CD4-positive, alpha-beta T cell treated with Interleukin-17A for 1 hour (primary cell): ENCODE data around the gene PGM2.
"Not testable (repeated sequence)": the region's sequence is repeated elsewhere in the genome, so short reads cannot be mapped to it uniquely, and the experiment has no call there.

ENCODE experiments used
- DNase-seq: peaks from one replicate; pipeline ENCODE4 v3.0.0-alpha.2; 2020

PGM2 gene

DNA sequence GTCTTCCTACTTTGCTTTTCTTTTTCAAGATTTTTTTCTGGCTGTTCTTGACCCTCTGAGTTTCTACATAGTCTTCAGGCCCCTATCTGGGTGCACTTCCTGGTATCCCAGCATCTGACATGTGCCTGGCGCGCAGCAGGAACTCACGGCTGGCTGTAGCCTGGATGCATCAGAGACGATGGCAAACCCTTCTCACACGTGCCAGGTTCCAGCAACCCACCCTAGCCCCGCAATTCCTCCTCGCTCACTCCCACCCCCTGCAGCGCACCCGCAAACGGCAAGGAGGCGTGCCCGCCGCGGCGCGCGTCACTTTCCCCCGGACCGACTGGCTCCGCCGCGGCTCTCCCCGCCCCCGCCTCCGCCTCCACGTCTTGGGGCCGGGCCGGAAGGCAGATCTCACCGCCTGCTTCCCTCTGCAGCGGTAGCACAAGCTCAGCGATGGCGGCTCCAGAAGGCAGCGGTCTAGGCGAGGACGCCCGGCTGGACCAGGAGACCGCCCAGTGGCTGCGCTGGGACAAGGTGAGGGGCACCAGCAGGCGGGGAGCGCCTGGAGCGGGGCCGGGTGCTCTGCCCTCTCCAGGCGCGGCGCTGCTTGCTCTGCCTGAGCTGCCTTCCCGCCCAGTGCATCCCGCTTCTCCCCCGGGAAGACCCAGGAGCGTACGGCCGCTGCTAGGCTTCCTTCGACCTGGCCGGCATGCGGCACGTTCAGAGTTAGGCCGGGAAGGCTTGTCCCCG lies at the start of gene PGM2:
Gene PGM2, plus strand, starts transcription at position 392 of the 735 bp plus-strand sequence. Its CDS starts 47 bp downstream, at position 439.
- peak; percentile 88 for DNase-seq

DNA sequence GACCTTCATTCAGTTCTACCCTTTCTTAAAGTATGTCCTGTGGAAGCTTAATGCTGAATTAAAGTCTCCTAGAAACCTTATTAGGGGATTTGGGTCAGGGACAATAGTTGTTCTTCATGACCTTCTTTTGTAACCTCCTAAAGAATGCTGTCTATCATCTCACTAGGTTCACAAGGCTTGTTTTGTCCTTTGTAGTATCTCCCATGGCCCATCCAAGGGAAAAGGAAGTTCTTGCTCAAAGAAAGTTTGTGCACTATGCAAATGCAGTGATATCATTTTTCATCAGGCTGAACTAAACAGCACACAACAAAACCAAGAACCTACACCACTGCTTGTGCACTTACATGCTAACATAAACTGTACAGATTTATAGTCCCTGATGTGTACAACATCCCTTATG lies 46.6 kb upstream of the PGM2 start:
- DNase-seq, result no peak

DNA sequence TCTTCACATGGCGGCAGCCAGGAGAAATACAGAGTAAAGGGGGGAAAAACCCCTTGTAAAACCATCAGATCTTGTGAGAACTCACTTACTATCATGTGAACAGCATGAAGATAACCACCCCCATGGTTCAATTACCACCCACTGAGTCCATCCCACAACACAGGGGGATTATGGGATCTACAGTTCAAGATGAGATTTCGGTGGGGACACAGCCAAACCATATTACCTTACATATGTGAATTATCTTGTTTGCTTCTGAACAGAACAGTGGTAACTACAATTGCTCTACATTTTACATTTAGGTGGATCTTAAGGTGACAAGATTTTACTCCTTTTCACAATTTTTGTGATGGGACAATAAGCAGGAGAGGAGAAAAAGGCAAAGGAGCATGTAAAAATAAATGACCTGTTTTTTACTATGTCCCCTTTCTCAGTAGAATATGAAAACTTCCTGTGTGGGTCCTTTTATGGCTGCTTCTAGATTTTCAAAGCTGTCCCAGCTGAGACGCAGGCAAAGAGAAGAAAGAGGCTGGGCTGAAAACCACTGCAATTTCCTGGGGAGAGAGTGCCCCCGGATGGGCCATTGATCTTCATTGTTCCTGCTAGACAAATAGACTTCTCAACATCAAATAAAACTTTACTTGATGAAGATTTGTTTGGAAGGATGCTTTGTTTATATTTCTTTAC lies 45.9 kb upstream of the PGM2 start:
- DNase-seq, result peak; percentile 74

DNA sequence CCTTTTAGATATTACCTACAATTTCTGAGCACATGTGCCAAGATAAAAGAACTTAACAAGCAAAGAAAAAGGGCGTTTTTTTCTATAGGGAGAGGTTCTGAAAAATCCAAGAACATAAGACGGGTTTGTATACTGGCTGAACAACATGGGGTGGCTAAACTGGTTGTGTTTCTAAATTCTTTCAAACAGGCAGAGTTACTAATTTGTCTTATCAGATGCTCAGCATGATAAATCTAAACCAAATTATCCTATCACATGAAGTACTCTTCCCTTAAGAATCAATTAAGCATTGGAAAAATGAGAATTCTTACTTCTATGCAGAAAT lies 45.4 kb upstream of the PGM2 start:
- no peak for DNase-seq

DNA sequence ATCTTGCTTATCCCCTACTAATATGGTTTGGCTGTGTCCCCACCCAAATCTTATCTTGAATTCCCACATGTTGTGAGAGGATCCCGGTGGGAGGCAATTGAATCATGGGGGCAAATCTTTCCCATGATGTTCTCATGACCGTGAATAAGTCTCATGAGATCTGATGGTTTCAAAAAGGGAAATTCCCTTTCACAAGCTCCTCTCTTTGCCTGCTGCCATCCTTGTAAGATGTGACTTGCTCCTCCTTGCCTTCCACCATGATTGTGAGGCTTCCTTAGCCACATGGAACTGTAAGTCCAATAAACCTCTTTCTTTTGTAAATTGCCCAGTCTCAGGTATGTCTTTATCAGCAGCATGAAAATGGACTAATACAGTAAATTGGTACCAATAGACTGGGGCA lies 40.2 kb upstream of the PGM2 start:
- not testable (repeated sequence) for DNase-seq

DNA sequence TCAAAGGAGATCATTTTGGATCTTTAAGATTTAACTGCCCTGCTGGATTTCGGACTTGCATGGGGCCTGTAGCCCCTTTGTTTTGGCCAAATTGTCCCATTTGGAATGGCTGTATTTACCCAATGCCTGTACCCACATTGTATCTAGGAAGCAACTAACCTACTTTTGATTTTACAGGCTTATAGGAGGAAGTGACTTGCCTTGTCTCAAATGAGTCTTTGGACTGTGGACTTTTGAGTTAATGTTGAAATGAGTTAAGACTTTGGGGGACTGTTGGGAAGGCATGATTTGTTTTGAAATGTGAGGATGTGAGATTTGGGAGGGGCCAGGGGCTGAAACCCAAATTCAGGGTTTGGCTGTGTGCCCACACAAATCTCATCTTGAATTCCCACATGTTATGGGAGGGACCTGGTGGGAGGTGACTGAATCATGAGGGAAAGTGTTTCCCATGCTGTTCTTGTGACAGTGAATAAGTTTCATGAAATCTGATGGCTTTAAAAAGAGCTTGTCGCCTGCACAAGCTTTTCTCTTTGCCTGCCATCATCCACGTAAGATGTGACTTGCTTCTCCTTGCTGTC lies 38.5 kb upstream of the PGM2 start:
- not testable (repeated sequence) for DNase-seq

DNA sequence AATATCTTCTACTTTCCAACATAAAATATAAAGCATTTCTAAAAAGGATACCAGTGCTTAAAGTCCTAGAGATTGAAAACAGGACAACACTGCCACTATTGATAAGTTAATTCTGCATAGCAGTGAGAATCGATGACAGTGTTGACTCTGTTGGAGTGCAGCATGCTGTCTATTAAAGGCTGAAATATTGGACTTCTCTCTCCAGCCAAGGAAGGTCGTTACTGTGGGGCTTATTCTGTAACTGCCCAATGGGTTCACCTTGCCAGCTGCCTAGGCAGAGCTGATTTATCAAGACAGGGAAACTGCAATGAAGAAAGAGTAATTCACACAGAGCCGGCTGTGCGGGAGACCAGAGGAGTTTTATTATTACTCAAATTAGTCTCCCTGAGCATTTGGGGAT lies 37.7 kb upstream of the PGM2 start:
- DNase-seq, result no peak

DNA sequence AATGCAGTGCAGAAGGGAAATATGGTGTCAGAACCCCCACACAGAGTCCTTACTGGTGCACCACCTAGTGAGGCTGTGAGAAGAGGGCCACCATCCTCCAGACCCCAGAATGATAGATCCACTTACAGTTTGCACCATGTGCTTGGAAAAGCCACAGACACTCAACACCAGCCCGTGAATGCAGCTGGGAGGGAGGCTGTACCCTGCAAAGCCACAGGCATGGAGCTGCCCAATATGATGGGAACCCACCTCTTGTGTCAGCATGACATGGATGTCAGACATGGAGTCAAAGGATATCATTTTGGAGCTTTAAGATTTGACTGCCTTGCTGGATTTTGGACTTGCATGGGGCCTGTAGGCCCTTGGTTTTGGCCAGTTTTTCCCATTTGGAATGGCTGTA lies 34.2 kb upstream of the PGM2 start:
- no peak for DNase-seq

DNA sequence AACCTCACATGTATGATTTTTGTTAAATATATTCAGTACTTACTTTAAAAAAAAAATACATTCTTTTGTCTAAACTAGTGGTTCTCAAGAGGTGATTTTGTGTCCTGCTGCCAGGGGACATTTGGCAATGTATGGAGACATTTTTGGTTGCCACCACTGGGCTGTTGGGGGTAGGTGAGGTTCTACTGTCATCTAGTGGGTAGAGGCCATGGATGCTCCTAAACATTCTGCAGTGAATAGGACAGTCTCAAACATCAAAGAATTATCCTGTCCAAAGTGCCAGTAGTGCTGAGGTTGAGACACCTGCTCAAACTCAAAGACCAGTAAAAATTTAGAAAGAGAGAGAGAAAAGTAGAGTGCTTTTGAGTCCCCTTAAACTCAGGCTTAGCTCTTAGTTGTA lies 32.9 kb upstream of the PGM2 start:
- DNase-seq, result peak; percentile 33

DNA sequence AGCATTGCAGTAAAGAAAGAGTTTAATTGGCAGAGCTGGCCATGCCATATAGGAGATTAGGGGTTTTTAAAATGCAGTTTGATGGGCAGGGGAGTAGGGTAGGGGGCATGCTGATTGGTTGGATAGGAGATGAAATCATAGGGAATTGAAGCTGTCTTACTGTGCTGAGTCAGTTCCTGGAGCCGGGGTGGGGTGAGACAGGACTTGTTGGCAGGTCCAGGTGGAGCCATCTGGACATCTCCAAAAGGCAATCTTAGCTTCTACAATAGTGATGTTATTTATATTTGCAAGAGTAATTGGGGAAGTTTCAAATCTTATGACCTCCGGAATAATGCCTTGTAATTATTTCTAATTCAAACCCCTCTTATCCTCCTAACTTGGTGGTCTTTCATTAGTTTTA lies 32.4 kb upstream of the PGM2 start:
- DNase-seq, result no peak

DNA sequence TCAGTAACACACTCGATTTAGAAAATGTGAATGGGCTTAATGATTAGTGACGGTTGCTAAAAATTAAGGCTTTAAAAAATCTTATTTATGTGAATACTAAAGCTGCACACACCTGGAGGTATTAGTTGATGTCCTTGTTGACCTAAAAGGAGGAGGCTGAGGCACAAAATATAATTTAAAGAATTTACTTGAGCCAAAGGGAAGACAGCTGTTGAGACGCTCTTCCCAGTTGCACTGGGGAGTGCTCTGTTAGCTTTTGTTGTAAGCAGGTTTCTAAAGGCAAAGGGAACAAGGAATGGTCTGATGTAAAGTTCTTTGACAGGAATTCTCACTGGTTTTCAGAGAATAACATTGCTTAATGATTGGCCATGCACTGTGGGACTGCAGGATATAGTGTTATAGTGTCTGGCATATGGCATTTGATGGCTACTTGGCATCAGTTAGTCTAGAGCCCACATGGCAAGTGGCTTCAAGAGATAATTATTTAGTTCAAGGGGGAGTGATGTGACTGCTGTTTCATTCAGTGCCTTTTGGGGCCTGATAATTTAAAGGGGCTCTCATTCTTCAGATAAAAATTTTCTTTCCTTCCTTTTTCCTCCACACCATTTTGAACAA lies 30.8 kb upstream of the PGM2 start:
- DNase-seq, result no peak

DNA sequence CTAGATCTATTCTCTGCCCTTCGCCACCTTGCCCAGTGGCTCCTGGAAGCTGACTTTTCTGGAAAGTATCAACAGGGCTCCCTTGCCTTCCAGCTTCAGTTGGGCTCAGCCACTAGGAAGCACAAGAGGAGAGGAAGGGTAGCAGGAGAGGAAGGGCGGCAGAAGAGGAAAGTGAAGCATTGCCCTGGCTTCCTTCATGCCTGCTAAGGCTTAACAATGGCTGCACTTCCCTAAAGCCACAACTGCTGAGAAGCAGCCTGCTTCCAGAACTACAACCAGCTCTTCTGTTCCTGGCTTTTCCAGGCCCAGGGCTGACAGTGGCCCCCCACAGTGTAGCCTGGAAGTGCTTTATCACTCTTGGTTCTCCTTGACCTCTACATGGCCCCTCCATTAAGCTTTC lies 29.1 kb upstream of the PGM2 start:
- DNase-seq, result no peak

DNA sequence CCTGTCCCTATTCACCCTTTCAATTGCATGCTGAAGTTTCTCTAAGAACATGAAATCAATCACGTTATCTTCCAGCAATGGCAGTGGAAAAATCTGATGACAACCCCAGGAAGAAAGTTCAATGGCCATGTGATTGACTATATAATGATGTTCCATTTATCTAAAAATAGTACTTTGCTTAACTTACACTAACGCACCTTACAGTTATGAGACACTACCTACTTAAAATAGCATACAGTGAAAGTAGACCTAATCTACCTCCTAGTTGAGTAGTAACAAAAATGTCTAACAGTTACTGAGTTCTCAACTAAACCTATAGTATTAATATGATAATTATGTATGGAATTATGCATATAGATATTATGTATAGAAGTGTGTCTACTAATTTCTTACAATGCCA lies 28.6 kb upstream of the PGM2 start:
- DNase-seq, result no peak

DNA sequence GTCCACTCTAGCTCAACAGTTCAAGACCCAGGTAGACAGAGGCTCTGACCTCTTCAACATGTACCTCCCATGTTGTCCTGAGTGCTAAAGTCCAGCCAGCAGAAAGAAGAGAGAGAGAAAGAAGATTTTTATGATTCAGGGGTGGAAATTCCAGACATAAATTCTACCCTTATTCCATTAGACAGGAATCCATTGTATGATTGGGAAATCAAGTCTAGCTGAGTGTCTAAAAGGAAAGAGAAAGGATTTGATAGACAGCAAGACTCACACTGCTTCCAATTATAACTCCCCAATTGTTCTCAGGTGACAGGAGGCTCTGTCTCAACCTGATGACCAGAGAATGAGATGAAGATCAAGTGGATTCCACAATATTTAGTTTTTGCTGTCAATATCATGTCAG lies 27.9 kb upstream of the PGM2 start:
- no peak for DNase-seq

DNA sequence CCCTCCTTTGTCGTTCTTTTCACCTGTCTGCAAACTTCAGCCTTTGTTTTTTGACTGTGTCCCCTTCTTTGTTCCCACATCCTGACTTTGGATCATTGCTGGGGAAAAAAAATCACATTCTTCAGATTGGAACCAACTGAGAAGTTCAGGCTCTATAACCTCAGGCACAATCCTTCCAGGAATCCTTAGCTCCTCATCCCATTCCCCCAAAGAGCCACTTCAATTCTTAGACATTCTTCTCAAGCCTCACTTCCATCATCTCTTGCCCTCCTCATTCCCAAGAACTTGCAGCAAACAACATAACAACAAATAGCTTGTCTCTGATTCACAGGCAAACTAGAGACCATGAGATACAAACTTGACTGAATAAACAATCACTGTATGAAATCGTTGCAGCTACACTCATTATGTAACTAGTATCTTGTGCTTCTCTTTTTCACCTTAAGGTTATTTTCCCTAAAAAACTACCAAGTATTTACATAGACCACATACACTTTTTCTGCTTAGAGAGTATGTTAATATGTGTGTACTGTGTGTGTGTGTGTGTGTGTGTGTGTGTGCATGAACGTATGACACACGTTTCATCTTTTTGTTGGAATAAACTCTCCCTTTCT lies 26.4 kb upstream of the PGM2 start:
- DNase-seq, result no peak

DNA sequence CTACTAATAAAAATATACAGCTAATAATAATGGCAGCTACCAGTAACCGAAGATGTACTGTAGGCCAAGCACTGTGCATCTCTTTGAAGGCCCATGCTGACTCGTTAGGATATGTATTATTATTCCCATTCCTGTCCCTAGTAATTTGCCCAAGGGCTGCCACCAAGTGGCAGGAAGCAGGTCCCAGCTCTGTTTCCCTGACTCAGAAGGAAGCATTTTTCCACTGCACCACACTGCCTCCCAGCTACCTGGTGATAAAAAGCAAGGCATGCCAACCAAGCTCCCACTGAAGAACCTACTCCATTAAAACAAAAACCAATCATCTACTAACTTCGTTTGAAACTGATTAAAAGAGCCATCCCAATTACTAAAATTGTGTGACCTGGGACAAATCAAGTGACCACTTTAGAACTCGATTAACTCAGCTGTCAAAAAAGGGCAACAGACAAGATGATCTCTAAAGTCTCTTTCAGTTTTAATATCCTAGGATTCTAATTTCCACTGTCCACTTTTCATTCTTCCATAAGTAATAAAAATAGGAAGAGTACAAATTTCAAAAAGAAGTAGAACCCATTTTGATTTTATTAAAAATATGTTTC lies 24.3 kb upstream of the PGM2 start:
- no peak for DNase-seq

DNA sequence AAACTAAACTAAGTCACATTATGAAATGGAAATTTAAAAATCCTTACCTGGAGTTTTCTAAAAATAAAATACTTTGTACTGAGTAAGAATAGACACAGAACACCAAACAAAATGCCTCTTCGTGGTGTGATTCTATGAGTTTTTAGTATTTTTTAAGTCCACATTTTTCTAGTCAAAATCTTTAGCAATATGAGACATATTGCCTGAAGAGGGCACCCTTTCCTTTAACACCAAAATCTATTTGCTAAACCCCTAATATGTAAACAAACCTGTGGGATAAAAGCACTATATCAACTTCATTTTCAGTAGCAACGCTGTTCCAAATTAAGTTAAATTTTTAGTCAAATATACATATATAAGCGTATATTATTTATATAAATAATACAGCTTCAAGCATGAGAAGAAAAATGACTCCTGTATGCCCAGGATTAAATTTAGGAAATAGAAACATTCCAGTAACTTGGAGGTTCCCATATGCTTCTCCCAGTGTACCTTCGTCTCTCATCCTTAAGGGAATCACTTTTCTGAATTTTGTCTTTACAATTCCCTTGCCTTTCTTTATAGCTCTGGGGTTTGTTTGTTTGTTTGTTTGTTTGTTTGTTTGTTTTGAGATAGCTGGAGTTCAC lies 23.0 kb upstream of the PGM2 start:
- peak; percentile 75 for DNase-seq

DNA sequence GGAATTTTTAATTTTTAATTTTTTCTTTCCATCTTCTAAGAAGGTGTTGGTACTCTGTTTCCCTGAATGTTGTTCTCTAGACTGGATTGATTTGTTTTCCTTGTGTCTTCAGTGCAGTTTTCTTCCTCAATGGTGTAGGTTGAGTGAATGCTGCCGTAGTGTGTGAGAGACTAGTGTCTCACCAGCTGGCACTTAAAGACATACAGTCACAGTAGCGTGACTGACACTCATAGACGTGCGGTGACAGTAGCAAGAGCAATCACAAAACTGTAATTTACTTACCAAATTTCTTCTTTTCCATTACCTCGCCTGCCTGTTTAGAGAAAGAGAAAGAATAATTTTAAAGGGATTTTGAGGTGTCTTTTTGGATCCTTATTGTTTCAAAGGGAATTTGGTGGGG lies 21.4 kb upstream of the PGM2 start:
- no peak for DNase-seq

DNA sequence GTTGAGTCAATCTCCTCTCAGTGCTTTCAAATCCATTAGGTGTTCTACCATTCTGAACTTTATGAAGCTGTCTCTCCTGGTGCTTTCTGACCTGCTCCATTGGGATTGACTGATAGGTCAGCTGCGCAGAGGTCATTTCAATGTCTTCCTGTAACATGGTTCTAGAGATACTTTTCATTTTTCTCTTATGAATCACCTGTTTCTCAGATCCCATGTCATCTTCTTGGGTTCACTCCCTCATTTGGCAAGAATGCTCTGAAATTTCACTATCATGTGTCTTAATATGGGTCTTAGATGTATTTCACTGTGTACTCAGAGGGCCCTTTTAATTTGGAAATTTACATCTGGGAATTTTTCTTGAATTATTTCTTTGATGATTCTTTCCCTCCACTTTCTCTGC lies 13.8 kb upstream of the PGM2 start:
- no peak for DNase-seq

DNA sequence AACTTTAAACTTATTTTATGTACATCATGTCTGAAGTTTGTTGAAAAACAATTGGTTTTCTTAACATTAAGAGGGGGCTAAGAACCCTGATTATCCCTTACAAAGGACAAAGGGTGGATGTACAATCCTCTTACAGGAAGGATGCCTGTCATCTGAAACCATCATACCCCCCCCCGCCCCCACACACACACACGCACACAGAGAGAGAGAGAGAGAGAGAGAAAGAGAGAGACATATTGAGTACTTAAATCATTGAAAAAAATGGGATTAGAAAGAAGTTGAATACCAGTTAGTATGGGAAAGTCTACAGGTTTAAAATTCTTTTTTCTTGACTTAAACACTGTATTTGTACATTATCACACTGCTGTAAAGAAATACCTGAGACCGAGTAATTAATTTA lies 10.9 kb upstream of the PGM2 start:
- DNase-seq, result peak; percentile 16

DNA sequence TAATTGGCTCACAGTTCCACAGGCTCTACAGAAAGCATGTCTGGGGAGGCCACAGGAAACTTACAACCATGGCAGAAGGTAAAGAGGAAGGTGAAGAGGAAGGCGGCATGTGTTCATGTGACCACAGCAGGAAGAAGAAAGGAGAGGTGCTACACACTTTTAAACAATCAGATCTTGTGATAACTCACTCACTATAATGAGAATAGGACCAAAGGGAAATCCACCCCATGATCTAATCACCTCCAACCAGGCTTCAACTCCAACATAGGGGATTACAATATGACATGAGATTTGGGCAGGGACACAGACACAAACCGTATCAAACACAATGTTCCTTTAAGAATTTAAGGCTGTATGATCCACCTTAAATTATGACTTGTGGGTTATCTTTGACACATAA lies 10.5 kb upstream of the PGM2 start:
- peak; percentile 66 for DNase-seq

DNA sequence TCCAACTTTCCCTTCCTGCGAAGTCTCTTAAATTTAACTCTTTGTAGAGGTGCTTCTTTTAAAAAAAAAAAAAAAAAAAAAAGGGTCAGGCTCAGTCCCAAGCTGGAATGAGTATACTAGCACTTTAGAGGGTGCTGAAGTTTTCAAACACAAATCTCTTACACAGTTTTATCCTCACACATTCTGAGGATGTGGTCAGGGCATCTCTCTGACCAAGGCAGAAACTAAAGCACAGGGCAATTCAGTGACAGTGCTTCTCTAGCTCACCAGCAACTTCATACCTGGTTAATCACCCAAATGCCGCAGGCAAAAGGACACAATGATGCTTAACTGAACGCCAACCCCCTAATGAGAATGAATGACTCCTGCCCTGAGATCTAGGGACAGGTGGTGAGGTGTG lies 9.8 kb upstream of the PGM2 start:
- DNase-seq, result no peak

DNA sequence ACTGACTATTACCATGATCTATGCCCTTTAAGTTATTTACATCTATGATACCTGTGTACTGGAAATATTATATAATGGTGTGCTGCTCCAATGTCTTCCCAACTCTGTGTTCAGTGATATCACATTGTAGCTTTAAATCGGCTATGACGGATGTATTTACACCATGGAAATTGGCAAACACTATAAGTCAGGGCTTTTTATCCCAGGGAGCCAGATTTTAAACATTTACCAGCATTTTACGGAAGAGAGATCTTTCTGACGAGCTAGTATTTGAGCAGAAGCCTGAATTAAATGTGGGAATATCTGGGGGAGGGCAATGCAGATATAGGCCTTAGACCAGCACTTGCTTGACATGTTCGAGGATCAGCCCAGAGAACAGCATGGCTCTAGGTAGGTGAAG lies 7.7 kb upstream of the PGM2 start:
- no peak for DNase-seq
